ENCODE measurements around the gene PSMA8. TPM values are rescaled to one million over a fixed set of nuclear protein-coding genes. Genes with fewer than 3 reads are reported as not detected.
"Not testable (repeated sequence)": the region's sequence is repeated elsewhere in the genome, so short reads cannot be mapped to it uniquely, and the experiment has no call there.

PSMA8 gene
- total RNA-seq, 1 experiment from 2014 or later = not detected

- Histone ChIP-seq H3K4me3 (ENCODE audit: low read depth, low read length, poor library complexity, severe bottlenecking) (no peak overlapping the region), H3K4me1 (ENCODE audit: insufficient read depth, low read length, poor library complexity, severe bottlenecking) (no peaks in the 10 kb centered on the region), H3K27ac (ENCODE audit: low read depth, low read length, poor library complexity, severe bottlenecking) (no peak overlapping the region), H3K9me3 (ENCODE audit: low read depth, low read length, poor library complexity, severe bottlenecking) (no peaks in the 10 kb centered on the region), H3K27me3 (replicated peaks; ENCODE audit: insufficient read depth, low read depth, low read length, poor library complexity) (no peaks in the 10 kb centered on the region), H3K36me3 (ENCODE audit: insufficient read depth, low read length, poor library complexity, severe bottlenecking) (no peaks in the 10 kb centered on the region)
- no TSS peak for BruUV-seq (replicated peaks)
- POLR2A ChIA-PET (ENCODE audit: low non-redundant PET) = no interaction called here
- CTCF ChIA-PET = no interaction called here
- intact Hi-C loops (cut with micrococcal nuclease; ENCODE audit: unreplicated experiment) = loop anchor here (5.0 kb wide), 2 partner anchors 237 to 1557 kb away; no protein-coding TSS in a partner anchor
- TF ChIP-seq EZH2 (IDR thresholded peaks at IDR 0.05; ENCODE audit: borderline replicate concordance, low read depth, low read length, poor library complexity, severe bottlenecking) (no peak), CTCF (conservative IDR thresholded peaks at IDR 0.05; ENCODE audit: low read depth, low read length) (peak; percentile 50; the same call in 1 of the 2 replicates)
- peak; percentile 6 for DNase-seq (ENCODE audit: low spot score)
Measured at GRCh38 chr18:26159353-26159752, 25.7 kb downstream of the PSMA8 start.

GRCh38 chr18:26164571-26164970 lies 30.9 kb downstream of the PSMA8 start:
- POLR2A ChIA-PET (ENCODE audit: low non-redundant PET) = interaction anchor here (0.6 kb wide), 1 partner anchor 383 kb away, joined by 3 read pairs; no protein-coding TSS in a partner anchor
- TF ChIP-seq CTCF (conservative IDR thresholded peaks at IDR 0.05; ENCODE audit: low read depth, low read length) = no peak
- no peak for TF ChIP-seq EZH2 (IDR thresholded peaks at IDR 0.05; ENCODE audit: borderline replicate concordance, low read depth, low read length, poor library complexity, severe bottlenecking)
- H3K9me3 ChIP-seq (ENCODE audit: low read depth, low read length, poor library complexity, severe bottlenecking) = no peaks in the 10 kb centered on the region
- H3K27me3 ChIP-seq (replicated peaks; ENCODE audit: insufficient read depth, low read depth, low read length, poor library complexity) = peaks cover 7% of the 10 kb centered on the region
- DNase-seq (ENCODE audit: low spot score) = no peak
- H3K4me3 ChIP-seq (ENCODE audit: low read depth, low read length, poor library complexity, severe bottlenecking) = no peak overlapping the region
- H3K36me3 ChIP-seq (ENCODE audit: insufficient read depth, low read length, poor library complexity, severe bottlenecking) = no peaks in the 10 kb centered on the region
- no peak overlapping the region for H3K27ac ChIP-seq (ENCODE audit: low read depth, low read length, poor library complexity, severe bottlenecking)
- intact Hi-C loops (cut with micrococcal nuclease; ENCODE audit: unreplicated experiment) = no loop called here
- CTCF ChIA-PET = no interaction called here
- H3K4me1 ChIP-seq (ENCODE audit: insufficient read depth, low read length, poor library complexity, severe bottlenecking) = no peaks in the 10 kb centered on the region
- BruUV-seq (replicated peaks) = no TSS peak

GRCh38 chr18:26167592-26167991 lies 33.9 kb downstream of the PSMA8 start:
- H3K27ac ChIP-seq (ENCODE audit: low read depth, low read length, poor library complexity, severe bottlenecking); H3K4me1 ChIP-seq (ENCODE audit: insufficient read depth, low read length, poor library complexity, severe bottlenecking); intact Hi-C loops (cut with micrococcal nuclease; ENCODE audit: unreplicated experiment); POLR2A ChIA-PET (ENCODE audit: low non-redundant PET); H3K36me3 ChIP-seq (ENCODE audit: insufficient read depth, low read length, poor library complexity, severe bottlenecking); CTCF ChIA-PET; H3K9me3 ChIP-seq (ENCODE audit: low read depth, low read length, poor library complexity, severe bottlenecking); H3K27me3 ChIP-seq (replicated peaks; ENCODE audit: insufficient read depth, low read depth, low read length, poor library complexity); BruUV-seq (replicated peaks); DNase-seq (ENCODE audit: low spot score); H3K4me3 ChIP-seq (ENCODE audit: low read depth, low read length, poor library complexity, severe bottlenecking): not testable (repeated sequence)

DNA sequence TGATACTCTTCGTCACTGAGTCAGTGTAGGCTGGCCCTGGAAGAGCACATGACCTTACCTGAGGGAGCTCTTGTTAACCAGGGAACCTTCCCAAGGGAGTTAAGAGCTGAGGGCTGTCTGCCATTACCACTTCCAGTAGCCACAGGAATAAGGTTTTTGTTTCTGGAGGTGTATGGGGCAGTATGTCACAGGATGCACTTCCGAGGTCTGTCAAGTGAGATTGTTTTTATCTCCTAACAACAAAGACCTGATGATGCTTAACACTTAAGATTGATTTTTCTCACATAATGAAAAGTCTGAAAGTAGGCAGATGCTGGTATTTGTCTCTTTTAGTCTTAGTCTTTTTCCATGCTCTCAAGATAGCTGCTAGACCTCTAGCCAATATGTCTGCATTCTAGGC lies 41.8 kb downstream of the PSMA8 start:
- H3K27me3 ChIP-seq (replicated peaks; ENCODE audit: insufficient read depth, low read depth, low read length, poor library complexity) = peaks cover 8% of the 10 kb centered on the region
- ChIA-PET POLR2A (ENCODE audit: low non-redundant PET) (no interaction called here), CTCF (no interaction called here)
- H3K27ac ChIP-seq (ENCODE audit: low read depth, low read length, poor library complexity, severe bottlenecking) = no peak overlapping the region
- TF ChIP-seq CTCF (conservative IDR thresholded peaks at IDR 0.05; ENCODE audit: low read depth, low read length) (no peak), EZH2 (IDR thresholded peaks at IDR 0.05; ENCODE audit: borderline replicate concordance, low read depth, low read length, poor library complexity, severe bottlenecking) (no peak)
- no TSS peak for BruUV-seq (replicated peaks)
- H3K4me1 ChIP-seq (ENCODE audit: insufficient read depth, low read length, poor library complexity, severe bottlenecking) = no peaks in the 10 kb centered on the region
- intact Hi-C loops (cut with micrococcal nuclease; ENCODE audit: unreplicated experiment) = no loop called here
- DNase-seq (ENCODE audit: low spot score) = no peak
- H3K36me3 ChIP-seq (ENCODE audit: insufficient read depth, low read length, poor library complexity, severe bottlenecking) = no peaks in the 10 kb centered on the region
- no peaks in the 10 kb centered on the region for H3K9me3 ChIP-seq (ENCODE audit: low read depth, low read length, poor library complexity, severe bottlenecking)
- no peak overlapping the region for H3K4me3 ChIP-seq (ENCODE audit: low read depth, low read length, poor library complexity, severe bottlenecking)

Data from A673 (cell line).